ENCODE results near the gene SAE1. TPM values are rescaled to one million over a fixed set of nuclear protein-coding genes. Genes with fewer than 3 reads are reported as not detected.
A peak's percentile ranks its signal among the peaks of the same experiment; 100 is the strongest.

Gene SAE1
- total and polyA plus RNA-seq, 10 of the 15 experiments (the other 5 are each of a cell fraction or from before 2014, with no cell fraction given): 62.0 to 246 (median 148) TPM

DNA sequence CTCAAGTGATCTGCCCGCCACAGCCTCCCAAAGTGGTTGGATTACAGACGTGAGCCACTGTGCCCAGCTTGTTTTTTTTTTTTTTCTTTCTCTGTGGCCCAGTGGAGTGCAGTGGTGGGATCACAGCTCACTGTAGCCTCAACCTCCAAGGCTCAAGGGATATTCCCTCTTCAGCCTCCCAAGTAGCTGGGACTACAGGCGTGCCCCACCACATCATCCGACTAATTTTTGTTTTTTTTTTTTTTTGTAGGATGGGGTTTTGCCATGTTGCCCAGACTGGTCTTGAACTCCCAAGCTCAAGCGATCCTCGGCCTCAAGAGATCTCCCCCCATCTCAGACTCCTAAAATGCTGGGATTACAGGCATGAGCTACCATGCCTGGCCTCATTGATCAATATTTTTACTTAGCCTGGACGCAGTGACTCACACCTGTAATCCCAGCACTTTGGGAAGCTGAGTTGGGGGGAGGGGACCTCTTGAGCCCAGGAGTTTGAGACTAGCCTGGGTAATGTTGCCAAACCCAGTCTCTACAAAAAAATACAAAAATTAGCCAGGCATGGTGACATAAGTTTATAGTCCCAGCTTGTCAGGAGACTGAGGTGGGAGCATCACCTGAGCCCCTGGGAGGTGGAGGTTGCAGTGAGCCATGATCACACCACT, 1.7 kb downstream of the SAE1 start:
- in situ Hi-C loops (cut with MboI): no loop called here
- 57% methylated on average over 6 of the region's 7 CpGs for WGBS (ENCODE audit: insufficient coverage, insufficient replicate concordance, low lambda C conversion rate, missing lambda C conversion rate)
- ChIA-PET POLR2A (interaction anchor here (0.7 to 4.4 kb wide), 10 partner anchors 16 to 153 kb away, joined by 3 to 45 read pairs (median 6); partner anchors contain the start of genes CCDC9 and ZC3H4), CTCF (interaction anchor here (1.1 to 4.6 kb wide), 15 partner anchors 9 to 119 kb away, joined by 3 to 32 read pairs (median 15); partner anchors contain the start of gene ZC3H4), SMC1A (ENCODE audit: uncharacterized antibody, unreplicated experiment) (interaction anchor here (0.6 to 3.4 kb wide), 8 partner anchors 9 to 332 kb away, joined by 3 to 26 read pairs (median 8); partner anchors contain the start of gene ZC3H4), RAD21 (ENCODE audit: unreplicated experiment) (interaction anchor here (0.6 to 2.5 kb wide), 10 partner anchors 10 to 119 kb away, joined by 3 to 26 read pairs (median 6); partner anchors contain the start of gene ZC3H4)
- TF ChIP-seq YY1 (IDR thresholded peaks at IDR 0.05; ENCODE audit: low read depth, low read length): no peak
- TF ChIP-seq, protein P1, sequence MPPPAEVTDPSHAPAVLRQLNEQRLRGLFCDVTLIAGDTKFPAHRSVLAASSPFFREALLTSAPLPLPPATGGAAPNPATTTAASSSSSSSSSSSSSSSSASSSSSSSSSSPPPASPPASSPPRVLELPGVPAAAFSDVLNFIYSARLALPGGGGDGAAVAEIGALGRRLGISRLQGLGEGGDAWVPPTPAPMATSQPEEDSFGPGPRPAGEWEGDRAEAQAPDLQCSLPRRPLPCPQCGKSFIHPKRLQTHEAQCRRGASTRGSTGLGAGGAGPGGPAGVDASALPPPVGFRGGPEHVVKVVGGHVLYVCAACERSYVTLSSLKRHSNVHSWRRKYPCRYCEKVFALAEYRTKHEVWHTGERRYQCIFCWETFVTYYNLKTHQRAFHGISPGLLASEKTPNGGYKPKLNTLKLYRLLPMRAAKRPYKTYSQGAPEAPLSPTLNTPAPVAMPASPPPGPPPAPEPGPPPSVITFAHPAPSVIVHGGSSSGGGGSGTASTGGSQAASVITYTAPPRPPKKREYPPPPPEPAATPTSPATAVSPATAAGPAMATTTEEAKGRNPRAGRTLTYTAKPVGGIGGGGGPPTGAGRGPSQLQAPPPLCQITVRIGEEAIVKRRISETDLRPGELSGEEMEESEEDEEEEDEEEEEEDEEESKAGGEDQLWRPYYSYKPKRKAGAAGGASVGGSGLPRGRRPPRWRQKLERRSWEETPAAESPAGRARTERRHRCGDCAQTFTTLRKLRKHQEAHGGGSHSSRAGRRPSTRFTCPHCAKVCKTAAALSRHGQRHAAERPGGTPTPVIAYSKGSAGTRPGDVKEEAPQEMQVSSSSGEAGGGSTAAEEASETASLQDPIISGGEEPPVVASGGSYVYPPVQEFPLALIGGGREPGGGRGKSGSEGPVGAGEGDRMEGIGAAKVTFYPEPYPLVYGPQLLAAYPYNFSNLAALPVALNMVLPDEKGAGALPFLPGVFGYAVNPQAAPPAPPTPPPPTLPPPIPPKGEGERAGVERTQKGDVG (CRISPR knock-in tag; IDR thresholded peaks at IDR 0.05): no peak
- H3K27me3 ChIP-seq (replicated peaks in 1 of 2; ENCODE audit: control insufficient read depth in 2 of 2, insufficient read depth in 2 of 2, low read length in 1 of 2): no peaks in the 10 kb centered on the region
- H3K36me3 ChIP-seq (ENCODE audit: control insufficient read depth in 2 of 2, insufficient read depth in 2 of 2, low read length in 1 of 2): no peaks in the 10 kb centered on the region; a peak in 2 of 4 replicates
- peaks cover 64% of the 10 kb centered on the region for H3K79me2 ChIP-seq (ENCODE audit: control insufficient read depth, insufficient read depth, low read length)
- no TSS peak for BruUV-seq (replicated peaks)
- no peaks in the 10 kb centered on the region for H4K20me1 ChIP-seq (ENCODE audit: control insufficient read depth, insufficient read depth)
- H2AFZ ChIP-seq (ENCODE audit: control insufficient read depth, low read depth, low read length): no peak overlapping the region
- no peak overlapping the region for H3K27ac ChIP-seq (ENCODE audit: control insufficient read depth, insufficient read depth)
- H3K4me2 ChIP-seq (ENCODE audit: control insufficient read depth, insufficient read depth): peak overlapping the region; percentile 45
- H3K9me3 ChIP-seq (replicated peaks; ENCODE audit: control insufficient read depth, insufficient read depth, low read length): peaks cover 3% of the 10 kb centered on the region; the same call in 1 of the 3 replicates
- FAIRE-seq (no peak), DNase-seq (ENCODE audit: low read depth, low spot score) (no peak), ATAC-seq (no peak)
- intact Hi-C loops (cut with micrococcal nuclease; ENCODE audit: unreplicated experiment): no loop called here
- H3K9ac ChIP-seq (ENCODE audit: control insufficient read depth, insufficient read depth, low read length): peak overlapping the region; percentile 91; the same call in 1 of the 2 replicates
- H3K4me1 ChIP-seq (ENCODE audit: control insufficient read depth, insufficient read depth, low read length): peaks cover 3% of the 10 kb centered on the region; the same call in 1 of the 2 replicates
- peak overlapping the region; percentile 94 for H3K4me3 ChIP-seq

All from GM12878 (cell line).